ACC112 (cell line): ENCODE results near the gene CXXC5.

ENCODE experiments used
- H2AFZ ChIP-seq: fragments of 200-600 bp; sonication (generic); one replicate; pipeline ENCODE4 v1.6.0; 2017; ENCODE audit warnings: antibody characterized with exemption, low read length; ENCODE audit not compliant: unreplicated experiment
- H3K27ac ChIP-seq: fragments of 200-600 bp; sonication (generic); 2 replicates; pipeline ENCODE4 v1.5.1; 2014; ENCODE audit warnings: low read depth, mild to moderate bottlenecking, antibody characterized with exemption, low read length, moderate library complexity
- H3K27me3 ChIP-seq: fragments of 200-600 bp; sonication (generic); 2 replicates; pipeline ENCODE4 v1.6.1; 2014; ENCODE audit warnings: mild to moderate bottlenecking, antibody characterized with exemption, low read length, moderate library complexity, mixed read lengths; ENCODE audit not compliant: insufficient read depth
- H3K36me3 ChIP-seq: fragments of 200-600 bp; sonication (generic); 2 replicates; pipeline ENCODE4 v1.6.1; 2016; ENCODE audit warnings: mild to moderate bottlenecking, antibody characterized with exemption, low read length, moderate library complexity, mixed read lengths; ENCODE audit not compliant: insufficient read depth
- H3K4me1 ChIP-seq: fragments of 200-600 bp; sonication (generic); one replicate; pipeline ENCODE4 v1.6.1; 2016; ENCODE audit warnings: low read length, mixed read lengths; ENCODE audit not compliant: insufficient read depth, unreplicated experiment, control insufficient read depth
- H3K4me3 ChIP-seq: fragments of 200-600 bp; sonication (generic); 2 replicates; pipeline ENCODE4 v1.5.1; 2014; ENCODE audit warnings: mild to moderate bottlenecking, low read depth, low read length
- H3K79me2 ChIP-seq: fragments of 200-600 bp; sonication (generic); one replicate; pipeline ENCODE4 v1.6.0; 2016; ENCODE audit warnings: low read length; ENCODE audit not compliant: control insufficient read depth, unreplicated experiment, insufficient read depth

Gene CXXC5

GRCh38 chr5:139676951-139677735 is 29.0 kb downstream of the CXXC5 start:
- H3K36me3 ChIP-seq = no peaks in the 10 kb centered on the region
- peaks cover 67% of the 10 kb centered on the region for H3K79me2 ChIP-seq
- H3K4me1 ChIP-seq = peaks cover 22% of the 10 kb centered on the region
- H3K4me3 ChIP-seq = no peak overlapping the region
- no peak overlapping the region for H2AFZ ChIP-seq
- H3K27ac ChIP-seq = no peak overlapping the region
- H3K27me3 ChIP-seq = no peaks in the 10 kb centered on the region

GRCh38 chr5:139677736-139678613 is 29.8 kb downstream of the CXXC5 start:
- H3K27ac ChIP-seq = no peak overlapping the region
- no peaks in the 10 kb centered on the region for H3K36me3 ChIP-seq
- peaks cover 22% of the 10 kb centered on the region for H3K4me1 ChIP-seq
- no peak overlapping the region for H2AFZ ChIP-seq
- H3K27me3 ChIP-seq = no peaks in the 10 kb centered on the region
- peaks cover 58% of the 10 kb centered on the region for H3K79me2 ChIP-seq
- H3K4me3 ChIP-seq = no peak overlapping the region

GRCh38 chr5:139678751-139679750 is 30.9 kb downstream of the CXXC5 start:
- H3K4me1 ChIP-seq = peaks cover 20% of the 10 kb centered on the region
- H3K27me3 ChIP-seq = no peaks in the 10 kb centered on the region
- peaks cover 49% of the 10 kb centered on the region for H3K79me2 ChIP-seq
- no peak overlapping the region for H2AFZ ChIP-seq
- H3K27ac ChIP-seq = no peak overlapping the region
- no peak overlapping the region for H3K4me3 ChIP-seq
- H3K36me3 ChIP-seq = no peaks in the 10 kb centered on the region

- H3K79me2 ChIP-seq = peaks cover 34% of the 10 kb centered on the region
- H3K27ac ChIP-seq = no peak overlapping the region
- H2AFZ ChIP-seq = no peak overlapping the region
- no peak overlapping the region for H3K4me3 ChIP-seq
- peaks cover 10% of the 10 kb centered on the region for H3K4me1 ChIP-seq
- H3K36me3 ChIP-seq = no peaks in the 10 kb centered on the region
- no peaks in the 10 kb centered on the region for H3K27me3 ChIP-seq
Observed at GRCh38 chr5:139680368-139681111, 32.4 kb downstream of the CXXC5 start.

GRCh38 chr5:139681112-139681458 is 32.9 kb downstream of the CXXC5 start:
- H2AFZ ChIP-seq = no peak overlapping the region
- H3K79me2 ChIP-seq = peaks cover 31% of the 10 kb centered on the region
- peaks cover 8% of the 10 kb centered on the region for H3K4me1 ChIP-seq
- no peaks in the 10 kb centered on the region for H3K27me3 ChIP-seq
- H3K27ac ChIP-seq = no peak overlapping the region
- no peaks in the 10 kb centered on the region for H3K36me3 ChIP-seq
- no peak overlapping the region for H3K4me3 ChIP-seq

- Histone ChIP-seq H3K36me3 (no peaks in the 10 kb centered on the region), H3K4me3 (no peak overlapping the region), H3K27ac (no peak overlapping the region), H3K4me1 (peaks cover 8% of the 10 kb centered on the region), H3K79me2 (peaks cover 31% of the 10 kb centered on the region), H2AFZ (no peak overlapping the region), H3K27me3 (no peaks in the 10 kb centered on the region)
Observed at GRCh38 chr5:139681466-139681865, 33.3 kb downstream of the CXXC5 start.

- Histone ChIP-seq H3K27me3 (no peaks in the 10 kb centered on the region), H3K4me1 (peaks cover 8% of the 10 kb centered on the region), H3K4me3 (no peak overlapping the region), H3K79me2 (peaks cover 29% of the 10 kb centered on the region), H2AFZ (no peak overlapping the region), H3K27ac (no peak overlapping the region), H3K36me3 (no peaks in the 10 kb centered on the region)
Observed at GRCh38 chr5:139682016-139682975, 34.1 kb downstream of the CXXC5 start.

GRCh38 chr5:139683295-139684271 is 35.4 kb downstream of the CXXC5 start:
- H3K27me3 ChIP-seq = no peaks in the 10 kb centered on the region
- no peak overlapping the region for H3K27ac ChIP-seq
- no peak overlapping the region for H3K4me3 ChIP-seq
- peaks cover 1% of the 10 kb centered on the region for H3K4me1 ChIP-seq
- no peak overlapping the region for H2AFZ ChIP-seq
- peaks cover 17% of the 10 kb centered on the region for H3K79me2 ChIP-seq
- no peaks in the 10 kb centered on the region for H3K36me3 ChIP-seq
